GM19328 (cell line): ENCODE results near the gene SOWAHA.
"Not testable (repeated sequence)": the region's sequence is repeated elsewhere in the genome, so short reads cannot be mapped to it uniquely, and the experiment has no call there.

ENCODE experiments used
- ATAC-seq: cut with Tn5 transposase; IDR thresholded peaks from one replicate; pipeline ENCODE4 v1.9.1; 2021; ENCODE audit warnings: mild to moderate bottlenecking, moderate library complexity; ENCODE audit not compliant: unreplicated experiment

SOWAHA gene

DNA sequence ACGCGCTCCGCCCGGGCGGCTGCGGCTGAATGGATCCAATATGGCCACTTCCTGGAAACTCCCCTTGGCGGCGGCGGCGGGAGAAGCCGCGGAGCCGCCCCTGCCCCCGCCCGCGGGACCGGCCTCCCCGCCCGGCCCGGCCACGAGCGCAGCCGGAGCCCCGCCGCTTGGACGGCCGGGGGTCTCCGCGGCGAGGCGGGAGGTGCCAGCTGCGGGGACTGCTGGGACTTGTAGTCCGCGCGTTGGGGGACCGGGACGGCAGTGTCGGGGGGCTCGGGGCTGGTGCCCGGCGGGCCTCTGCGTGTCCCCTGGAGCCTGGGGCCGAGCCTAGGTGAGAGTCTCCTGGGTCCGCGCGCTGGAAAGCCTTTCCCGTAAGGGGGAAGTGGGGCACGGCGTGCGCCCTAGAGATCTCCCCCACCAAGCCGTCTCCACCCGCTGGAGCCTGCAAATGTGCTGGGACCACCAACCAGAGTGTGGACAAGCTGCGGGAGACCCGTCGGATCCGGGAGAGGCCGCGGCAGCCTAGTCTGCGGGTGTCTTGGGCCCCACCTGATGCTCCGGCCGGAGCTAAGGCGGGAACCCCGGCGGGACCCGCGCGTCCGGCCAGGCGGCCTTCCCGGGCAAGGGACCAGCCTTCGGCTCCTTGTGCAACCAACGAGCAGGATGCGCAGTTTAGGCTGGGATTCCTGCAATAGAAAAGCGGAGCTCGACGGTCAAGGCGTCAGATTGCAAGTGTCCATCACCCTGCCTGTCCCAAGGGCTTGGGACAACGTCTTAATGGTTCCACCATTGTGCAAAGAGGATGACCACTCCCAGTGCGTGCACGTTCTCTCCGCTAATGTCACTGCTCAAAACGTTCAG lies 35.7 kb upstream of the SOWAHA start, which contains the start of gene SEPTIN8:
Gene SEPTIN8, minus strand, starts transcription at position 31 of the 861 bp plus-strand sequence. CDS start 102 bp downstream, outside the sequence.
- ATAC-seq = no peak

DNA sequence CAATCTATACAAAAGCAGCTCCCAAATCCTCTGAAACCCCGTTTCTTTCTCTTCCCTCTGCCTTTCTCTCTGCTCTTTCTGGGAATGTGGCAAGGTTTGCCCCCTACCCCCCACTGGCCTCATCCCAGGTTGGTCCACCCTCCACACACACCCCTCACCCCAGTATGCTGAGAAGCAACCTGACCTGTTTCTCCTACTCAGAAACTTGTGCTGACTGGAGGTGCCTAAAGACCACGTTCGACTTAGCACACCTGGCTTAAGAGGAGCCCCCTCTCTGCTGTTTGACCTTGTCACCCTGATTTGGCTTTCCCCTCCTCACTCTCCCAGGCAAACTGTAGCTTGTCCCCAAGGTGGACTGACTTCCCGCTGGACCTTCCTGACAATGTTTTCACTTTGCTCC lies 35.0 kb upstream of the SOWAHA start:
- ATAC-seq = no peak

DNA sequence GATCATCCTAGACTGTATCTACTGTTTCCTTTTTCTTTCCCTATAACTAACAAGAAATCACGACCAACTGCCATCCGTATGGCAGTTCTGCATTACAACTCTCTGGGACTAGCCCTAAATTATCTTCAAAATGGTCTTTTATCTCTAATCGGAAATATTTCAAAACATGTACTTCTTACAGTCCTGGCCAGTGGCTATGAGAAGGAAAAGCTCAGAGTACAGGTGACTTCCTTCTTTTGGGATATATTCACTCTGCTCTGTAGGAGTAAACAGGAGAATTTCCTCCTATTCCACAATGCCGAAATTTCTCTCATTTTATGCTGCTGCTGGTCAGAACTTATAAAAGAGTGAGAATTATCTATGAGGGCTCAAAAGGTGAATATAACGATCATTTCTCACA lies 34.2 kb upstream of the SOWAHA start:
- ATAC-seq = no peak

DNA sequence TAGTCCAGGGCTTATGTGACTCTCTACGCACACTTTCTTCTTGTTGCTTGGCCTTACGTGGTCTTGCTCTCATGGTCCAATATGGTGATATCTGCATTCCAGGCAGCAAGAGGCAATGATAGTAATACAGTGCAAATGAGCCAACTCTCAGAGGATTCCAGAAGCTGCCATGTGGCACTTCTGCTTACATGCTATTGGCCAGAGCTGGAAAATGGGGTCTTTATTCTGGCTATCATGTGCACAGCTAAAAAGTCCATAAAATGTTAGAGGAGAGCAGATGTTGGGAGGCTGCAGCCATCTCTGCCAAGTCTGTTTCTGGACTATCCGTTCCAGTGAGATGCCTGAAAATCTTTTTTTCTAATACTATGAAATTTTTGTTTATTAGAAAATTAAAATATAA lies 33.1 kb upstream of the SOWAHA start:
- ATAC-seq = no peak

DNA sequence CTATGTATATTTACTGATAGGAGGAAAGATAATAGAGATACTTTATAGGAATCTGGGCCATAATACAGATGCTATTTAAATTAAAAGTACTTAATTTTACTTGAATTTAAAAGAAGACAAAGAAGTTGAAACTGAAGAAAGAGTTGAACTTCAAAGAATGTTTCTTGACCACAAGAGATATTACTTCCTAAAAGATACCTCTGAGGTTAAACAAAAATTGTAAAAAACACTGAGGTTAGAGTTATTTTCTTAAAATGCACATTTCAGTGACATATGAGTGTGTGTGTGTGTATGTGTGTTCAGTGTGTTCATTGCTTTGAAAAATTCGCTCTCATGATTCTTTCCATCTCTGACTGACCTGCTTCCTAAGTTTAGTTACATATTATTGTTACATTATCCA lies 32.5 kb upstream of the SOWAHA start:
- no peak for ATAC-seq

DNA sequence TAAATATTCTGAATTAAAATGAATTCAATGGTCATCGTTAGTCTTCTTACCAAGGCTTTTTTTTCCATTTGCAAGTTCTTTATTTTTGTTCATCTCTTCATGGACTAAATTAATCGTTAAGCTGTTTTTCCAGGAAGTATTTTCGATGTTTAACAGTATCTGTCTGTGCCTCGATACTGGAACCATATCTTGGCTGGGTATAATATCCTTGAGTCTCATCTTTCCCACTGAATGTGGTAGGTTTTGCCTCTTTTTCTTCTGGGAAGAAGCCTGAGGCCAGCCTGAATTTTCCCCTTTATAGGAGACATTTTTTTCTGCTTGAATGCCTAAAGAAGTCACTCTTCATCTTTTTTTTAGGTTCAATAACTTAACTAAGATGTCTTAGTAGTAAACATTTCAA lies 32.1 kb upstream of the SOWAHA start:
- ATAC-seq = no peak

DNA sequence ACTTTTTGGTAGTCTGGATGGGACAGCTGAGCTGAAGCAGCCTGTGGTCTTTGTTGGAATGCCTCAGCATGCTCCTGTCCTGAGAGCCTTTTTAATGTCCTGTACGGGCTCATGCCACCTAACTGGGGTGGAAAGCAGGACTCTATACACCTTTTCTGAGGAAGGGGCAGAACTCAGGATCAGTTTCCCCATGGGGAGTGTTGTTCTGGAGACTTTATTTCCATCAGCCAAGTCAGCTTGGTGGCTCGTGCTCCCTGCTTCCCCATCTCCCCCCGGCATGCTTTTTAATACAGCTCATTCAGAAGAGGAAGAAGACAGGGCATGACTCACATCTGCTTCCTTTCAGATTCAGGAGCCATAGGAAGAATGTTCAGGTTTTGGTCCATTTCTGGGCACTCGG lies 31.0 kb upstream of the SOWAHA start:
- no peak for ATAC-seq

DNA sequence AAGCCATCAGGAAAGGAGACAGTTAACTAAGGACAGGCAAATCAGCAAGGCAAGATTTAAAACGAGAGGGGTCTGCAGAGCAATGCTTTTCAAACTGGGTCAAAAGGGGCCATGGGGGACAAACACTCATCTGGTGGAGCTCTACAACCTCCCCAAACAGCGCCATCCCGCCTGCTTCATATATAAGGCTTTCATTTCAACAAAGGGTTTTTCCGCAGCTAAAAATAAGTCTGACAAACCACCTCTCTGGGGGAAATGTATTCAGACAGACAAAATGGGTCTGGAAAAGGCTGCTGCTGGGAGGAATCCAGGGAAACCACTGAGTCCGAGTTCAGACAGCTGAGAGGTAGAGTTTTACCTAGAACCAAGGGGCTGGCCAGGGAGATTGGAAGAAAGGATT lies 27.7 kb upstream of the SOWAHA start:
- no peak for ATAC-seq

DNA sequence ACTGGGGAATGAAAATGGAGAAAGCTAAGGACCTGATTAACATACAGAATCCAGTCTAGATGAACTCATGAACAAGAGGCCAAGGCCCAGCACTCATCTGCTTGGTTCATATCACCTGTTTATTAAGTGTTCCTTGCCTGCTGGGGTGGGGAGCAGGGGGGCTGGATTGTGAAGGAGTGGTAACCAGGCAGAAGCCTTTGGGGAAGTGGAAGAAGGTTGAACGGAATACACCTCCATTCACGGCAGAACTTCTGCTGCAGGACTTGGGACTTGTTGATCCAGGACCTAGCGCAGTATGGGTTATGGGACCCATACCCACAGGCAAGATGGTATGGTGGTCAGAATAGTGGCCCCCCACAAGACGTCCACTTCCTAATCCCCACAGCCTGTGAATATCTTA lies 27.2 kb upstream of the SOWAHA start:
- no peak for ATAC-seq

DNA sequence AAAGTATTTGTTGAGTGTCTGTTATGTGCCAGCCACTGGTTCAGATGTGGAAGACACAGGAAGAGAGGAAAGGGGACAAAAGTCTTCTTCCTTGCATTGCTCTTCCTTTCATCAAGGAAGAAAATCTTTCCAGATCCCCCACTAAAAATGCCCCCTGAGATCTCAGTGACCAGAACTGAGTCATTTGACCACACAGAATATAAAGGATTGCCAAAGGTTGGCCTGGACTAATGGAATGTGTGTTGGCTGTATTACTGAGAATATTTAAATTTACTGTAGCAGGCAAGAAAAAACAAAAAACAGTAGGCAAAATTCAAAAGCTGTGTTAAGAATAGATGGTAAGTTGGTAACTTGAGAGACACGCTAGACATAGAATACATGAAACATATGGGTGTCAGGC lies 26.0 kb upstream of the SOWAHA start:
- no peak for ATAC-seq

DNA sequence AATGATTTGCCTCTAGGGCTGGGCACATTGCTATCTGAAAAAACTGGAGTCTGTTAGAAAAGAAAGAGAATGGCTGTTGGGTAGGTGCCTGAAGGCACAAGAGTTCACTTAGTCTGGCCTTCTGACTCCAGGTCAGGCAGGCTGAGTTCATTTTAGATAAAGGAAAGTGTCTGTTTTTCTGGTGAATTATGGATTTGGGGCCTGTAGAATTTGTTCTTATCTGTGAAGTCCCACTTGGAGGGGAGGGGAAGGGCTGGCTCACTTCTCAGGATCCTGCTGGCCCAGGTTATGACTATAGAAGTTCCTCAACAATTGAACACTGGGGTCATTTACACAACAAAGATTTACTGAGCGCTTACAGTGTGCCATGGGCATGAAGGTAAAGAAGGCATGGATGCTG lies 24.6 kb upstream of the SOWAHA start:
- no peak for ATAC-seq

DNA sequence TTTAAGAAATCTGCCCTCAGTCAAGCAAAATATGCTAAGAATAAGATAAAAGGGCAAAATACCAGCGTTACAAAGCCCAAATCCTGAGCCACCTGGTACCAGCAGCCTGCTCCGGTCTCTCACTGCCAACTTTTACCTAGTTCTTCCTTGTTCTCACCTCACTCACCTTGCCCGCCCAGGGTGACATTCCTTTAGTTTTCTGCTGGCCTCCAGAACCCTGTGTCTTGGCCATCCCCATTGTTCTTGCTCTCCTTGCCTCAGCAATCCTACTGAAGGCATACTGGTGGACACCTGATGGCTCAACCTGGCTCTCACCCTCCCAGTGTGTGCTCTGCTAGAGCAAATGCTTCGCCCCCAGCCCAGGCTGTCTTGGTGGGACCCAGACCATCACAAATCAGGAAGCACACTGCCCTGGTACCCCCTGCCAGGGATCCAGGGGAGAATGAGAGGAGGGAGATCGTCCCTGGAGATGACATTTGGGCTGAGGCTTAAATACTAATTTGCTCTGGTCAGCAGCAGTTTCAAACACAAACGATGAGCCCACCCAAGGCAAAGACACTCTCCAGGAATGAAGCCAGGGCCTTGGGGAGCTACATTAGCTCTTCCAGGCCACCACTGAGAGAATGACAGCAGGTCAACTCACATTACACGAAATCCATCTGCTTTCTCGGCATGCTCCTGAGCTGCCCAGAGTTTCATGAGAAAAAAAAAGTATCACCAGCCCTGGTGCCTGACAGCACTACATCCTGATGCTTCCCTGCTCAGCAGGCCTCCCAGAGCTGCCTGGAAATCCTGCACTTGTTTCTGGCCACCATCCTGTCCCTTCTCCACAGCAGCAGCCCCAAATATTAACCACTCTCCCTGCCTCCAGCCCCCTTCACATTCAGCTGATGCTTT lies 23.9 kb upstream of the SOWAHA start:
- ATAC-seq = no peak

DNA sequence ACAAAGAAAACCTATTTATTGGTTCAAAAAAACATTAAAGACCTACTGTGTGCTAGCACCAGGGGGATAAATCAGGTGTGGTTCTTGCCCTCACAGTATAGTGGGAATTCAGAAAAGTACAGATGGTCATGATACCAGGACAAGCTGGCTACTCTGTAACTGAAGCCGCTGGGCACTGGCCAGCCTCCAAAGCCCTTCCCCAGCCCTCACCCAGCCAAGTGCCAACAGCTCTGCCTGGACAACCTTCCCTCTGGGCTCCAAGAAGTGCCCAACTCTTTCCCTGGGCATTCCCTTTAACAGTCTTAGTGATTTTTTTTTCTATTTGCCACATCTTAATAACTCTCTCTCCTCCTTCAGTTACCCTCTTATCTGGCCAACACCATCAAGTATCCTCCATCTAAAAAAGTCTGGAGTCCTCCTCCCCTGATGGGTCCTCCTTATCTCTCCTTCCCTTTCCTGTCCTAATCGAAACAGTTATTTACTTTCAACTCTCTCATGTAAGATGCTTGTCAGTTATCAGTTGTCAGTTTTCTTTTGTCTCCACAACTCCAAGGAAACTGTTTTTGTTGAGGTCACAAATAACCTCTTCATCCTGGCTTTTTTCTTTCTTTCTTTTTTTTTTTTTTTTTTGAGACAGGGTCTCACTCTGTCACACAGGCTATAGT lies 22.8 kb upstream of the SOWAHA start:
- no peak for ATAC-seq

DNA sequence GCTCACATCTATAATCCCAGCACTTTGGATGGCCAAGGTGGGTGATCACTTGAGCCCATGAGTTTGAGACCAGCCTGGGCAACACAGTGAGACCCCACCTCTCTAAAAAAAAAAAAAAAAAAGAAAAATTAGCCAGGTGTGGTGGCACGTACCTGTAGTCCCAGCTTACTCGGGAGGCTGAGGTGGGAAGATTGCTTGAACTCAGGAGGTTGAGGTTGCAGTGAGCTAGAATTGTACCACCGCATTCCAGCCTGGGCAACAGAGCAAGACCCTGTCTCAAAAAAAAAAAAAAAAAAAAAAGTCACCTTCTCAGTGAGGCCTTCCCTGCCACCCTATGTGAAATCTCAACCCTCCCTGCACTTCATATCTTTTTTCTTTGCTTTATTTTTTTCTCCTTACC lies 22.1 kb upstream of the SOWAHA start:
- no peak for ATAC-seq

DNA sequence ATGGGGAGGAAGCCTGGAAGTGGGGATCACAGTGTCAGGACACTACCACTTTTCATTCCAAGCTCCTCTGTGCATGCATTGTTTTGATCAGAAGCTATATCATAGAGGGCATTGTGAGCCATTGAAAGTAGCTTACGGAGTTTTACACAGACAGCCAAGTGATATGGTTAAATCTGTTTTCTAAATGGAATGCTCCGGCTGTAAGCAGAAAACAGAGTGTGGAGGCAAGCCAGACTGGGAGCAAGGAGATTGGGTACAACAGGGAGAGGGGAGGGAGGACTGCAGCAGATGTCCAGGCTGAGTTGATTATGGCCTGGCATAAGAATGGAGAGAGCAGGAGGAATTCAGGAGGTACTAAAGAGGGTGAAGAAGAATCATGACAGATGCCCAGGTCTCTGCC lies 15.5 kb upstream of the SOWAHA start:
- no peak for ATAC-seq

DNA sequence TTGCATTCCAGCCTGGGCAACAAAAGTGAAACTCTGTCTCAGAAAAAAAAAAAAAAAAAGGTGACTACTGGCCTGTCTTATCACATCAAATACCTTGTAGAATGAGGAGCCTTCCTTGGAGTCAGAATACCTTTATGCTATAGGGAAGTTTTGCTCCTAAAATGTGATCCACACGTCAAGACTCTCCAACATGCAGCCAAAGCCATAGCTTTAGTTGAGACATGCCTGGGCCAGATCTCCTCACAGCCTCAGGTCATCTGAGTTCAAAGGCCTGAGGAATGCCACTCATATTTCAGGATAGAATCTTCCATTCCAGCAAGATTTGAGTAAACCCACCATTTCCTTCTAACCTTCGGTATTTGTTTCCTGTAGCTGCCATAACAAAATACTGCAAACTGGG lies 13.7 kb upstream of the SOWAHA start:
- no peak for ATAC-seq

DNA sequence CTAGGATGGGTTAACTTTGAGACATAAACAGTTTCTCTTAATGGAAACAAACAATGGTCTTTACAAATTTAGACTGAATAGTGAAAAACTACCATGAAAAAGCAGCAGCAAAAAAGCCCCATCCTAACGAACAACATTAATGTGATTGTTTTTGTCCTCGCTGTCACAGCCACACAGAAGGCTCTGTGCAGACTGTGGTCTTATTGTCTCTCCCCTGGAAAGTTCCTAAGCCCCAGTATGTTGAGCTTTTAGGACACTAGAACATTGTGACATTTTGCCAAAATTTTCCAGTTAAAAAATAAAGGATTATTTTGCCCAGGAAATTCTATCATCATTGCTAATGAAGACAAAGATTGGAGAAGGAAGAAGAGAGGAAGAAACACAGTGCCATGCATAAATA lies 12.6 kb upstream of the SOWAHA start:
- no peak for ATAC-seq

DNA sequence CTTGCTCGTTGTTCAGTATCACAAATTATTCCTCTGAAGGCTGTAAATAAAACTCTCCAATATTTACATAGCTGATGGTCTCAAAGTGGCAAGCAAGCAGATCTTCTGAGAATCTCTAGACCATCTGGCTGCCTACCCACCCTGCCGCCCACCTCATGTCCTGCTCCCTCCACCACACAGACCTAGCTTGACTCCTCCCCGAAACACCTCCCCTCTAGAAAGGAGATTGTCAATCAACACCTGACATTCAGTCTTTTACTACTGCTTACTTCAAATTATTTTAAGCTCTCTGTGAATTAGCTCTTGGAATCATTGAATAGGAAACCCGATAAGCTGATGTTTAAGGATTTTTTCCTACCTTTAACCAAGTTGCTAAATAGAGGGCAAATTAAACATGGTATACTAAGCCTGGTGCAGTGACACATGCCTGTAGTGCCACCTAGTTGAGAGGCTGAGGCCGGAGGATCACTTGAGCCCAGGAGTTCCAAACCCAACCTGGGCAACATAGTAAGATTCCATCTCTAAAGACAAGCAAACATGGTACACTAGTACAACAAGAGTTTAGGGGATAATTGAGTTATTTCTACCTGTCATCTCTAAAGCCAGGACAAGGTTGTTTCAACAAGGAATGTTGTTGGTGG lies 10.9 kb upstream of the SOWAHA start:
- ATAC-seq = no peak

DNA sequence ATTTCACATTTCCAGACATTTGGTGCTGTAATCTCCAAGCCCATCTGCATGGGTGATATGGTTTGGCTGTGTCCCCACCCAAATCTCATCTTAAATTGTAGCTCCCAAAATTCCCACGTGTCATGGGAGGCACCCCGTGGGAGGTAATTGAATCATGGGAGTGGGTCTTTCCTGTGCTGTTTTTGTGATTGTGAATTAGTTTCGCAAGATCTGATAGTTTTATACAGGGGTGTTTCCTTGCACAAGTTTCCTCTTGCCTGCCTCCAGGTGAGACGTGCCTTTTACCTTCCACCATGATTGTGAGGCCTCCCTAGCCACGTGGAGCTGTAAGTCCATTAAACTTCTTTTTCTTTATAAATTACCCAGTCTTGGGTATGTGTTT lies 10.4 kb upstream of the SOWAHA start:
- ATAC-seq = not testable (repeated sequence)

DNA sequence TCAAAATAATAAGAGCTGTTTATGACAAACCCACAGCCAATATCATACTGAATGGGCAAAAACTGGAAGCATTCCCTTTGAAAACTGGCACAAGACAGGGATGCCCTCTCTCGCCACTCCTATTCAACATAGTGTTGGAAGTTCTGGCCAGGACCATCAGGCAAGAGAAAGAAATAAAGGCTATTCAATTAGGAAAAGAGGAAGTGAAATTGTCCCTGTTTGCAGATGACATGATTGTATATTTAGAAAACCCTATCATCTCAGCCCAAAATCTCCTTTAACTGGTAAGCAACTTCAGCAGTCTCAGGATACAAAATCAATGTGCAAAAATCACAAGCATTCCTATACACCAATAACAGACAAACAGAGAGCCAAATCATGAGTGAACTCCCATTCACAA lies 8.9 kb upstream of the SOWAHA start:
- not testable (repeated sequence) for ATAC-seq

DNA sequence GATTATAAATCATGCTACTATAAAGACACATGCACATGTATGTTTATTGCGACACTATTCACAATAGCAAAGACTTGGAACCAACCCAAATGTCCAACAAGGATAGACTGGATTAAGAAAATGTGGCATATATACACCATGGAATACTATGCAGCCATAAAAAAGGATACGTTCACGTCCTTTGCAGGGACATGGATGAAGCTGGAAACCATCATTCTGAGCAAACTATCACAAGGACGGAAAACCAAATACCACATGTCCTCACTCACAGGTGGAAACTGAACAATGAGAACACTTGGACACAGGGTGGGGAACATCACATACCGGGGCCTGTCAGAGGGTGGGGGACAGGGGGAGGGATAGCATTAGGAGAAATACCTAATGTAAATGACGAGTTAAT lies 7.2 kb upstream of the SOWAHA start:
- ATAC-seq = not testable (repeated sequence)
